ENCODE data around the gene FUT9.

The FUT9 gene

DNA sequence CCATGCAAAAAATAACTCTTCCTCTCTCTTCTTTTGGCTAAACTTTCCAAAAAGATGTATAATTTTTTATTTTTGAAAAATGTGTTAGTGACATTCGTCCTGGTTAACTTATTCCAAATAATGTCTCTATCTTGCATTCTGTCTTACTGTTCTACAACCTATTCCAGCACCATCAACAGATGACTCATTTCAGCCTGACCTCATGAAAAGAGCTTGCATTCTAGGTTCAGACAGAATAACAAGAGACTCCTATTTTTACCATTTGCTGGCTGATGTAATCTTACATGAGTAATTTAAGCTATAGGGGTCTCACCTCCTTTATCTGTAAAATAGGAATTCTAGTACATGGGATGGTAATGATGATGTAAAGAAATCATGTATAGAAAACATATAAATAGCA, 109.0 kb downstream of the FUT9 start:
- no peak for DNase-seq (ENCODE audit: low read depth)
- TF ChIP-seq, protein P1, sequence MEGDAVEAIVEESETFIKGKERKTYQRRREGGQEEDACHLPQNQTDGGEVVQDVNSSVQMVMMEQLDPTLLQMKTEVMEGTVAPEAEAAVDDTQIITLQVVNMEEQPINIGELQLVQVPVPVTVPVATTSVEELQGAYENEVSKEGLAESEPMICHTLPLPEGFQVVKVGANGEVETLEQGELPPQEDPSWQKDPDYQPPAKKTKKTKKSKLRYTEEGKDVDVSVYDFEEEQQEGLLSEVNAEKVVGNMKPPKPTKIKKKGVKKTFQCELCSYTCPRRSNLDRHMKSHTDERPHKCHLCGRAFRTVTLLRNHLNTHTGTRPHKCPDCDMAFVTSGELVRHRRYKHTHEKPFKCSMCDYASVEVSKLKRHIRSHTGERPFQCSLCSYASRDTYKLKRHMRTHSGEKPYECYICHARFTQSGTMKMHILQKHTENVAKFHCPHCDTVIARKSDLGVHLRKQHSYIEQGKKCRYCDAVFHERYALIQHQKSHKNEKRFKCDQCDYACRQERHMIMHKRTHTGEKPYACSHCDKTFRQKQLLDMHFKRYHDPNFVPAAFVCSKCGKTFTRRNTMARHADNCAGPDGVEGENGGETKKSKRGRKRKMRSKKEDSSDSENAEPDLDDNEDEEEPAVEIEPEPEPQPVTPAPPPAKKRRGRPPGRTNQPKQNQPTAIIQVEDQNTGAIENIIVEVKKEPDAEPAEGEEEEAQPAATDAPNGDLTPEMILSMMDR (IDR thresholded peaks at IDR 0.05; ENCODE audit: low read length, missing control alignments), result no peak
- H3K4me3 ChIP-seq (replicated peaks; ENCODE audit: low read depth, low read length), result no peak overlapping the region

DNA sequence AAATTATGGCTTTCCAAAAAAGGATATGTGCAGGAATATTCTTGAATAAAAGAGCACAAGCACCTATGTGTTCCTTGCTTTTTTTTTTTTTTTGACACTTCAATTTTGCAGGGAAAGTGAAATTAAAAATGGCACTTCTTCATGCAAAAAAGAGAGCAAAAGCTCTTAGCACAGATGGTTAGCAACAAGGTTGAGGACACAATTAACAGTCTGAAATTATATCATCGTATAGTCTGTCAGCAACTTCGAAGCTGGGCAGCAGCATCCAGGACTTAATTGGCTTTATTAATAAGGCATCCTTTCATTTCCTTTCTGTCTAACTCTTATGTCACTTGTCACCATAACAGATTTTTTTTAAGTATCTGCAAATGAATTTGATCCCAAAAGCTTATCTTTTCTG, 122.6 kb downstream of the FUT9 start:
- TF ChIP-seq, protein P1 (IDR thresholded peaks at IDR 0.05; ENCODE audit: low read length, missing control alignments), result no peak
- no peak for DNase-seq (ENCODE audit: low read depth)

GRCh38 chr6:96142142-96142541, 126.4 kb downstream of the FUT9 start:
- DNase-seq (ENCODE audit: low read depth), result no peak
- H3K4me3 ChIP-seq (replicated peaks; ENCODE audit: low read depth, low read length), result no peak overlapping the region
- TF ChIP-seq, protein P1 (IDR thresholded peaks at IDR 0.05; ENCODE audit: low read length, missing control alignments), result no peak

More for the DNA sequence above, 122.6 kb downstream of the FUT9 start:
- H3K4me3 ChIP-seq (replicated peaks; ENCODE audit: low read depth, low read length), result no peak overlapping the region

DNA sequence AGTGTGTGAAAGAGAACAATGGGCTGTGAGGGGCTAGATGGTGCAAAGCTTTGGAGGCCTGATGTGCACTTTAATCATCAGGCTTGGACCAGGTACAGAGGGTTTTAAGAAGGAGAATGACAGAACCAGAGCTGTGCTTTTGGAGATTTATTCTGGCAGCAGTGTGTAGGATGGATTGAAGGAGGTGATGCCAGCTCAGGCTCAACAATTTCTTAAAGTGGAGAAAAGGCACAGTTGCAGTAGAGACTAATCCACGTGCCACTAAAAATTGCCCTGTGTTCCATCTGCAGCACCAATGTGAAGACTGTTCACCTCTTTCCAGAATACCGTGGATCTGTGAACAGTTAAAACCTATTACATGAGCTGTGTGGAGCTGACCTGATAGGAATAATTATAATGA, 134.7 kb downstream of the FUT9 start:
- H3K4me3 ChIP-seq (replicated peaks; ENCODE audit: low read depth, low read length), result no peak overlapping the region
- DNase-seq (ENCODE audit: low read depth), result no peak
- TF ChIP-seq, protein P1 (IDR thresholded peaks at IDR 0.05; ENCODE audit: low read length, missing control alignments), result no peak

GRCh38 chr6:96151707-96152106, 135.9 kb downstream of the FUT9 start:
- TF ChIP-seq, protein P1 (IDR thresholded peaks at IDR 0.05; ENCODE audit: low read length, missing control alignments), result no peak
- DNase-seq (ENCODE audit: low read depth), result no peak
- H3K4me3 ChIP-seq (replicated peaks; ENCODE audit: low read depth, low read length), result no peak overlapping the region

DNA sequence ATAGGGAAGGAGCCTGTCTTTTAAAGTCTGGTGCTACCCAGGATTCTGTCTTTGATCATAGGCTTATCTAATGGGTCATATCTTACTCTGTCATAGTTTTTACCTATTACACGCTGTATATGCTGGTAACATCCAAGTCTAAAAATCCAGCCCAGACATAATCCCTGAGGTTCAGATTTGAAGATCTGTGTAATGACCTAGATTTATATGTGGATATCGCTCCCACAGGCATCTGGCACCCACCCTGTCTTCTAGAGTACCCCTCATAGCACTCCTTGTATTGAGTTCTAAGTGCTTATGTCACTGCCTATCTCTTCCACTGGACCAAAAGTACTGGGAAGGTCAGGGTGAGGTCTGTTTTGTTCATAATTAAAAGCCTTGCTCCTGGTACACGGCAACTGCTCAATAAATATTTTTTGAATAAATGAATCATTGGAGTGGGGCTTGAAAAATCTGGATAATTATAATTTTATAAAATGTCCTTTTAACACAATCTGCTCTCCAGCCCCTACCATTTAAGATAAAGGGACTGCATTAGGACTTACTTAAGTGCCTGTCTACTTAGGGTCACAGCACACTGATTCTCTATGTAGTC, 136.4 kb downstream of the FUT9 start:
- TF ChIP-seq, protein P1 (IDR thresholded peaks at IDR 0.05; ENCODE audit: low read length, missing control alignments), result no peak
- no peak for DNase-seq (ENCODE audit: low read depth)
- H3K4me3 ChIP-seq (replicated peaks; ENCODE audit: low read depth, low read length), result no peak overlapping the region

GRCh38 chr6:96153775-96154174, 138.0 kb downstream of the FUT9 start:
- DNase-seq (ENCODE audit: low read depth), result no peak
- H3K4me3 ChIP-seq (replicated peaks; ENCODE audit: low read depth, low read length), result no peak overlapping the region
- TF ChIP-seq, protein P1 (IDR thresholded peaks at IDR 0.05; ENCODE audit: low read length, missing control alignments), result no peak

Data from fibroblast of pulmonary artery (primary cell).